ENCODE data around the gene KCTD14. TPM values are rescaled to one million over a fixed set of nuclear protein-coding genes. Genes with fewer than 3 reads are reported as not detected.
A peak's percentile ranks its signal among the peaks of the same experiment; 100 is the strongest.

KCTD14 gene
- total RNA-seq, 1 experiment from 2014 or later, result 12.5 TPM

- Histone ChIP-seq H3K4me1 (ENCODE audit: insufficient read depth, low read length) (no peaks in the 10 kb centered on the region), H2AFZ (ENCODE audit: low read length) (no peak overlapping the region), H2BK5ac (ENCODE audit: insufficient read length, low read length) (no peak overlapping the region), H4K91ac (ENCODE audit: insufficient read length, low read depth, low read length) (no peak overlapping the region), H3K56ac (ENCODE audit: insufficient read length, low read depth, low read length) (no peak overlapping the region), H2BK20ac (ENCODE audit: low read depth, low read length, poor library complexity, severe bottlenecking) (no peak overlapping the region), H2BK12ac (ENCODE audit: insufficient read length, low read depth, low read length) (no peak overlapping the region), H3K4me2 (ENCODE audit: insufficient read depth, insufficient read length, low read length) (no peak overlapping the region), H3K18ac (ENCODE audit: insufficient read length, low read depth, low read length) (no peak overlapping the region), H3K23ac (ENCODE audit: insufficient read length, low read depth, low read length) (no peak overlapping the region), H3T11ph (ENCODE audit: low read length) (no peak overlapping the region), H4K20me1 (ENCODE audit: control insufficient read depth, insufficient read depth, insufficient read length) (no peaks in the 10 kb centered on the region), H3K79me2 (ENCODE audit: insufficient read depth, low read length) (no peaks in the 10 kb centered on the region), H4K5ac (ENCODE audit: insufficient read length, low read depth, low read length) (no peak overlapping the region), H3K79me1 (ENCODE audit: insufficient read depth, low read depth, low read length, poor library complexity, severe bottlenecking) (no peaks in the 10 kb centered on the region), H3K9ac (ENCODE audit: extremely low read depth, insufficient read length, low read length) (no peak overlapping the region), H3K14ac (ENCODE audit: insufficient read depth, low read length) (no peak overlapping the region), H3K23me2 (ENCODE audit: insufficient read length, low read depth, low read length, poor library complexity, severe bottlenecking) (peaks cover 2% of the 10 kb centered on the region), H3K27ac (ENCODE audit: insufficient read length, low read depth, low read length) (no peak overlapping the region), H3K27me3 (ENCODE audit: insufficient read depth, low read length) (no peaks in the 10 kb centered on the region), H3K9me3 (ENCODE audit: control insufficient read depth, low read depth, low read length) (no peaks in the 10 kb centered on the region), H4K8ac (replicated peaks; ENCODE audit: insufficient read length, low read depth, low read length) (no peak overlapping the region), H2AK5ac (ENCODE audit: insufficient read length, low read length) (no peak overlapping the region), H2BK120ac (ENCODE audit: low read depth, low read length, poor library complexity, severe bottlenecking) (no peak overlapping the region), H2BK15ac (ENCODE audit: low read depth, low read length) (no peak overlapping the region), H3K4ac (ENCODE audit: low read depth, low read length) (no peak overlapping the region)
- H3K36me3 Mint-ChIP-seq (ENCODE audit: insufficient read depth in 1 of 3, low read depth in 3 of 3), result no peaks in the 10 kb centered on the region
- no CpG with 5 or more reads among the region's 3 CpGs for WGBS (ENCODE audit: extremely low coverage, insufficient read length, low lambda C conversion rate)
- TF ChIP-seq CTCF (conservative IDR thresholded peaks at IDR 0.05), result no peak
- no peaks in the 10 kb centered on the region for H3K27me3 Mint-ChIP-seq (ENCODE audit: low read depth)
- no peak overlapping the region for H3K4me3 Mint-ChIP-seq
- H3K27ac Mint-ChIP-seq, result peak overlapping the region in 1 of 3 experiments; percentile 34; a peak in 1 of 7 replicates
- no peak for DNase-seq
- peaks cover 13 to 24% of the 10 kb centered on the region in 2 experiments for H3K4me1 Mint-ChIP-seq
- H3K9me3 Mint-ChIP-seq, result no peaks in the 10 kb centered on the region; a peak in 1 of 5 replicates
Measured at GRCh38 chr11:78037056-78037455, 14.0 kb upstream of the KCTD14 start.
